GM23338 (cell line): ENCODE measurements around the gene ZFP62. TPM values are rescaled to one million over a fixed set of nuclear protein-coding genes. Genes with fewer than 3 reads are reported as not detected.

ENCODE experiments used
- ATAC-seq: fragments of 200-7000 bp; cut with Tn5 transposase; 3 replicates; pipeline ENCODE4 v1.9.1; 2020
- DNase-seq: peaks from one replicate; pipeline ENCODE4 v3.0.0-alpha.2; 2015; ENCODE audit warnings: low spot score
- H2AFZ ChIP-seq: fragments of 200-600 bp; sonication (generic); 2 replicates; pipeline ENCODE4 v1.8.0; 2016; ENCODE audit warnings: antibody characterized with exemption, mild to moderate bottlenecking, moderate library complexity
- H3F3A ChIP-seq: fragments of 200-600 bp; sonication (generic); replicated peaks from 2 replicates; pipeline ENCODE4 v1.8.0; 2017; ENCODE audit warnings: antibody characterized with exemption, mixed run types, low read depth
- H3K27ac ChIP-seq: fragments of 200-600 bp; sonication (generic); 2 replicates; pipeline ENCODE4 v1.6.1; 2016; ENCODE audit warnings: low read depth
- H3K27me3 ChIP-seq: fragments of 200-600 bp; sonication (generic); 2 replicates; pipeline ENCODE4 v1.8.0; 2016; ENCODE audit warnings: mild to moderate bottlenecking, mixed run types, moderate library complexity; ENCODE audit not compliant: insufficient read depth
- H3K36me3 ChIP-seq: fragments of 200-600 bp; sonication (generic); 2 replicates; pipeline ENCODE4 v1.8.0; 2016; ENCODE audit warnings: mild to moderate bottlenecking; ENCODE audit not compliant: insufficient read depth
- H3K4me1 ChIP-seq: fragments of 200-600 bp; sonication (generic); 2 replicates; pipeline ENCODE4 v1.8.0; 2016; ENCODE audit warnings: mild to moderate bottlenecking, moderate library complexity; ENCODE audit not compliant: insufficient read depth
- H3K4me2 ChIP-seq: fragments of 200-600 bp; sonication (generic); 2 replicates; pipeline ENCODE4 v1.7.1; 2017; ENCODE audit warnings: mixed run types
- H3K4me3 ChIP-seq: fragments of 200-600 bp; sonication (generic); 2 replicates; pipeline ENCODE4 v1.6.1; 2016; ENCODE audit warnings: mixed run types
- H3K79me2 ChIP-seq: fragments of 200-600 bp; sonication (generic); replicated peaks from 2 replicates; pipeline ENCODE4 v1.8.0; 2017; ENCODE audit warnings: mild to moderate bottlenecking; ENCODE audit not compliant: insufficient read depth
- H3K9me2 ChIP-seq: fragments of 200-600 bp; sonication (generic); 2 replicates; pipeline ENCODE4 v1.8.0; 2017; ENCODE audit not compliant: insufficient read depth
- H4K20me1 ChIP-seq: fragments of 200-600 bp; sonication (generic); replicated peaks from 2 replicates; pipeline ENCODE4 v1.8.0; 2017; ENCODE audit warnings: mild to moderate bottlenecking; ENCODE audit not compliant: insufficient read depth
- H3K27ac Mint-ChIP-seq: 2 replicates; pipeline ENCODE4 v1.8.0; 2020; ENCODE audit warnings: inconsistent platforms, mild to moderate bottlenecking, moderate library complexity, mixed read lengths
- H3K27me3 Mint-ChIP-seq: 3 replicates; pipeline ENCODE4 v1.8.0; 2022; ENCODE audit warnings: low read depth, mild to moderate bottlenecking, moderate library complexity, mixed read lengths, inconsistent platforms; ENCODE audit not compliant: insufficient read depth, poor library complexity
- H3K36me3 Mint-ChIP-seq: 3 replicates; pipeline ENCODE4 v1.8.0; 2021; ENCODE audit warnings: low read depth, mild to moderate bottlenecking, inconsistent platforms, moderate library complexity, mixed read lengths
- H3K4me1 Mint-ChIP-seq: 3 replicates; pipeline ENCODE4 v1.8.0; 2020; ENCODE audit warnings: mild to moderate bottlenecking, inconsistent platforms, mixed read lengths
- H3K4me3 Mint-ChIP-seq: 3 replicates; pipeline ENCODE4 v1.8.0; 2021; ENCODE audit warnings: moderate library complexity, mild to moderate bottlenecking, inconsistent platforms, mixed read lengths
- H3K9me3 Mint-ChIP-seq: 3 replicates; pipeline ENCODE4 v1.8.0; 2020; ENCODE audit warnings: moderate library complexity, mild to moderate bottlenecking, inconsistent platforms, mixed read lengths
- EZH2 ChIP-seq: fragments of 200-600 bp; sonication (generic); IDR thresholded peaks from one replicate; pipeline ENCODE4 v1.8.0; 2017; ENCODE audit warnings: antibody characterized with exemption, mild to moderate bottlenecking, low read depth; ENCODE audit not compliant: unreplicated experiment
- JUNB ChIP-seq: IDR thresholded peaks from one replicate; pipeline ENCODE4 v1.6.1; 2016; ENCODE audit warnings: antibody characterized with exemption; ENCODE audit not compliant: unreplicated experiment
- POLR2AphosphoS5 ChIP-seq: IDR thresholded peaks from 2 replicates; pipeline ENCODE4 v1.6.1; 2016; ENCODE audit warnings: antibody characterized with exemption, low read depth
- ZNF114 ChIP-seq: fragments of 250-450 bp; sonication (Bioruptor Pico); IDR thresholded peaks from 2 replicates; pipeline ENCODE4 v1.5.0; 2020; ENCODE audit warnings: mild to moderate bottlenecking, moderate library complexity
- ZNF331 ChIP-seq: fragments of 250-450 bp; sonication (Bioruptor Pico); IDR thresholded peaks from 2 replicates; pipeline ENCODE4 v1.5.0; 2020; ENCODE audit warnings: low read depth, mild to moderate bottlenecking, moderate library complexity
- polyA plus RNA-seq: library from polyadenylated mRNA; unstranded; fragments of >200 nt; fragmentation: Nextera tagmentation; extraction: Ambion mirVana; gene quantifications from 2 replicates; pipeline ENCODE4 v1.2.1, GENCODE V29; 2016
- total RNA-seq: library from RNA; depleted of rRNA; stranded (reverse); fragments of >200 nt; shearing (Covaris generic); gene quantifications from 2 replicates; pipeline ENCODE4 v1.2.3, GENCODE V29; 2014
- TF ChIP-seq, protein P1 (sequence below), 2 experiments: fragments of 200-600 bp in 1 of 2; sonication (generic) in 1 of 2; conservative IDR thresholded peaks; 2 replicates each; pipeline versions ENCODE4 v1.5.1 to v1.6.1; 2016 to 2017; ENCODE audit warnings: antibody characterized with exemption in 2 of 2, low read depth in 2 of 2, mild to moderate bottlenecking in 2 of 2, moderate library complexity in 1 of 2
- TF ChIP-seq, protein P2 (sequence below): IDR thresholded peaks from 2 replicates; pipeline ENCODE4 v1.6.1; 2016; ENCODE audit warnings: antibody characterized with exemption

The ZFP62 gene
- total and polyA plus RNA-seq, 2 experiments from 2014 or later = 32.9 to 33.2 TPM

DNA sequence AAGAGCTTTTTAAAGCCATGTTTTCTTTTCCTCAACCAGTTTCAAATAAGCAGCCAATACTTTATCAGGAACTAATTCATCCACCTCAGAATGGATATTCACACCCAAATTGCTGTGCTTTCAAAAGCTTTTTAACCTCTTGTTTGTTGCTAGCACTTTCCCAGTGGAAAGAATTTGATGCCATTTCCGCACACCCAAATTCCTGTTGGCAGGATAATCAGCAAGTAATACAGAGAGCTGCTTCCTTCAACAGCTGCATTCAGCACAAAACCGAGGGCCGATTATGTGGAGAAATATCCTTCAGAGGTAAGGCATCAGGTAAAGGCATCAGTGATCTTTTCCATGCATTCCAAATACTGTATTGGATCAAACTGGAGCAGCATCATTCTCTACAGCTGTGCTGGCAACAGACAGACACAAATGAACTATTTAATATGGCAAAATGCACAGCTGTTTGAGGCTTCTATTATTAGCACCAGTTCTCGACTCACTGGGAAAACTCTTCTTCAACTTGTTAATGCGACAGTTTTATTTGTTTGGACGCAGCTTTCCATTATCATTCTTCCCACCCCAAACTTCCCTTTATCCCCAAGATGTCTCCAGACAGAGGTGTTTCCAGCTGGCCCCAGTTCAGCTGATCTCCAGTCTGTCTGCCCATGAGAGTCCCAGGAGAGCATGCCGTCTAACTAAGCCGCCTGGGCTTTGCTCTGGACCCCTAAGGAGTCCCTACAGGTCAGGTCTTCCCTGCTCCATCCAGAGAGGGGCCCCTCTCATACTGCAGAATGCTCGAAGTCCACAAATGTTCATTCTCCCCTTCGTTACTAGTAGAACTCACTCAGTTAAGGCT is 36.2 kb downstream of the ZFP62 start:
- 0 out of 2 replicates have a peak, but pooled peaks cover 4% of the 10 kb centered on the region for H3K36me3 ChIP-seq
- ATAC-seq = peak; percentile 39; the same call in 2 of the 3 replicates

DNA sequence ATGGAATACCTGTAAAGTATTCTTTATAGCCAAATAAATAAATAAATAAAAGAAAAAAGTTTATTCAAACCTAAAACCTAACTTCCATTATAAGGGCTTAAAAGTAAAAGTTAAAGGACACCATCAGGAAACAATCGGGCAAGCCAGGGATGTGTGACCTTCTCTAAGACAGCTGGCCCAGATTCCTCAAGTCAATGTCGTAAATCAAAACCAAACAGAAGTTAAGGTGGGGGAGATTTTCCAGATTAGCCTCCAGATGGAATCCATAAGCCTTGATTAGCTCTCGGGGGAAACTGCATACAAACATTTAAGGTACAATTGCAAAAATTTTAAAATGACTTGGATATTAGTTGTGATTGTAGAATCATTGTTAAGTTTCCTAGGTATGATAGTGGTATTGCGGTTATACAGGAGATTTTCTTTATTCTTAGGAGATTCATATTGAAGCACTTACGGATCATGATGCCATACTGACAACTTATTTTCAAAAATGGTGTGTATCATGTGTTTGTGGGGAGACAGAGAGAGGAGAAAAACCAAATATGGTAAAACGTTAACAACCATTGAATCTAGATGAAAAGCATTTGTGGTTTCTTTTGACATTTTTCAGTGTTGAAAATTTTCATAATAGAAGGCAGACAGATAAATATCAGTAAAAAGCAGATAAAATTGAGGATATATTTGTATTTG is 37.0 kb downstream of the ZFP62 start:
- H3K4me1 Mint-ChIP-seq = peaks cover 11% of the 10 kb centered on the region; the same call in 2 of the 3 replicates
- Histone ChIP-seq H4K20me1 (no peaks in the 10 kb centered on the region), H3K27me3 (peaks cover 13% of the 10 kb centered on the region; the same call in 1 of the 2 replicates), H3K36me3 (0 out of 2 replicates have a peak, but pooled peaks cover 4% of the 10 kb centered on the region), H3K27ac (no peak overlapping the region), H3K4me3 (no peak overlapping the region), H3F3A (no peaks in the 10 kb centered on the region), H3K4me2 (no peak overlapping the region), H3K4me1 (no peaks in the 10 kb centered on the region), H3K79me2 (no peaks in the 10 kb centered on the region), H2AFZ (no peak overlapping the region), H3K9me2 (no peaks in the 10 kb centered on the region)
- no peak for TF ChIP-seq JUNB
- peaks cover 14% of the 10 kb centered on the region for H3K27me3 Mint-ChIP-seq
- H3K36me3 Mint-ChIP-seq = peaks cover 13% of the 10 kb centered on the region
- H3K27ac Mint-ChIP-seq = no peak overlapping the region
- DNase-seq = no peak
- no peak for ATAC-seq
- no peak overlapping the region for H3K4me3 Mint-ChIP-seq
- peaks cover 15% of the 10 kb centered on the region for H3K9me3 Mint-ChIP-seq

More for the DNA sequence above, 36.2 kb downstream of the ZFP62 start:
- peaks cover 11% of the 10 kb centered on the region; the same call in 2 of the 3 replicates for H3K4me1 Mint-ChIP-seq
- Histone ChIP-seq H3K79me2 (no peaks in the 10 kb centered on the region), H3K4me1 (no peaks in the 10 kb centered on the region), H3F3A (no peaks in the 10 kb centered on the region), H3K4me2 (no peak overlapping the region), H2AFZ (no peak overlapping the region), H3K4me3 (no peak overlapping the region), H3K27me3 (peaks cover 20% of the 10 kb centered on the region), H4K20me1 (no peaks in the 10 kb centered on the region), H3K27ac (no peak overlapping the region), H3K9me2 (no peaks in the 10 kb centered on the region)
- peaks cover 23% of the 10 kb centered on the region for H3K9me3 Mint-ChIP-seq
- no peak for TF ChIP-seq ZNF114 (CRISPR knock-in tag)
- H3K27ac Mint-ChIP-seq = no peak overlapping the region
- DNase-seq = no peak
- H3K4me3 Mint-ChIP-seq = no peak overlapping the region
- peaks cover 20% of the 10 kb centered on the region for H3K36me3 Mint-ChIP-seq
- peaks cover 21% of the 10 kb centered on the region for H3K27me3 Mint-ChIP-seq

DNA sequence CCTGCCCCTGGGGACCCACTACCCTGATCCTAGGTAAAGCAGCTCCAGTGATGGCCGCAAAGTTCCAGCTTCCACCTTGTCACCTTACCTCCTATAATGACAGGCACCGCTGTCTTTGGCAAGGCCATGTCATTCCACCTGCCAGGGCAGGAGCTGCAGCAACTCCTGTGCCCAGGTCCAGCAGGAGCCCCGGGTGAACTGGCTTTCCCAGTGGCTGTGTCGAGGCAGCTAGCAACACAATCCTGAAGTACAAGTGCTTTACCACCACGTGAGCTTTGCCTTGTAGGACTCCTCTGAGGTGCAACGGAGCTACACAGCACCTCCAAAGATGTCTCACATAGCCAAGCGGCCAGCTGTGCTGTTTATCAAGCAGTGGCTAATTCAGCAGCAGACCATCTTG is 37.7 kb downstream of the ZFP62 start:
- Mint-ChIP-seq H3K9me3 (peaks cover 9% of the 10 kb centered on the region), H3K27ac (no peak overlapping the region), H3K4me1 (peaks cover 11% of the 10 kb centered on the region; the same call in 2 of the 3 replicates), H3K4me3 (no peak overlapping the region), H3K36me3 (peaks cover 7% of the 10 kb centered on the region; the same call in 2 of the 3 replicates), H3K27me3 (peaks cover 9% of the 10 kb centered on the region)
- ATAC-seq = no peak
- Histone ChIP-seq H3K4me3 (no peak overlapping the region), H3K79me2 (no peaks in the 10 kb centered on the region), H4K20me1 (no peaks in the 10 kb centered on the region), H3K4me1 (no peaks in the 10 kb centered on the region), H3K36me3 (0 out of 2 replicates have a peak, but pooled peaks cover 2% of the 10 kb centered on the region), H3K9me2 (no peaks in the 10 kb centered on the region), H2AFZ (no peak overlapping the region), H3F3A (peaks cover 3% of the 10 kb centered on the region; the same call in 1 of the 2 replicates), H3K4me2 (no peak overlapping the region), H3K27me3 (peaks cover 8% of the 10 kb centered on the region; the same call in 1 of the 2 replicates), H3K27ac (no peak overlapping the region)
- DNase-seq = no peak
- TF ChIP-seq, protein P1, sequence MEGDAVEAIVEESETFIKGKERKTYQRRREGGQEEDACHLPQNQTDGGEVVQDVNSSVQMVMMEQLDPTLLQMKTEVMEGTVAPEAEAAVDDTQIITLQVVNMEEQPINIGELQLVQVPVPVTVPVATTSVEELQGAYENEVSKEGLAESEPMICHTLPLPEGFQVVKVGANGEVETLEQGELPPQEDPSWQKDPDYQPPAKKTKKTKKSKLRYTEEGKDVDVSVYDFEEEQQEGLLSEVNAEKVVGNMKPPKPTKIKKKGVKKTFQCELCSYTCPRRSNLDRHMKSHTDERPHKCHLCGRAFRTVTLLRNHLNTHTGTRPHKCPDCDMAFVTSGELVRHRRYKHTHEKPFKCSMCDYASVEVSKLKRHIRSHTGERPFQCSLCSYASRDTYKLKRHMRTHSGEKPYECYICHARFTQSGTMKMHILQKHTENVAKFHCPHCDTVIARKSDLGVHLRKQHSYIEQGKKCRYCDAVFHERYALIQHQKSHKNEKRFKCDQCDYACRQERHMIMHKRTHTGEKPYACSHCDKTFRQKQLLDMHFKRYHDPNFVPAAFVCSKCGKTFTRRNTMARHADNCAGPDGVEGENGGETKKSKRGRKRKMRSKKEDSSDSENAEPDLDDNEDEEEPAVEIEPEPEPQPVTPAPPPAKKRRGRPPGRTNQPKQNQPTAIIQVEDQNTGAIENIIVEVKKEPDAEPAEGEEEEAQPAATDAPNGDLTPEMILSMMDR (conservative IDR thresholded peaks at IDR 0.05; ENCODE audit: low read depth in 2 of 2) = no peak
- TF ChIP-seq JUNB (no peak), EZH2 (no peak), ZNF114 (CRISPR knock-in tag) (no peak), POLR2AphosphoS5 (no peak), ZNF331 (CRISPR knock-in tag) (no peak)
- TF ChIP-seq, protein P2, sequence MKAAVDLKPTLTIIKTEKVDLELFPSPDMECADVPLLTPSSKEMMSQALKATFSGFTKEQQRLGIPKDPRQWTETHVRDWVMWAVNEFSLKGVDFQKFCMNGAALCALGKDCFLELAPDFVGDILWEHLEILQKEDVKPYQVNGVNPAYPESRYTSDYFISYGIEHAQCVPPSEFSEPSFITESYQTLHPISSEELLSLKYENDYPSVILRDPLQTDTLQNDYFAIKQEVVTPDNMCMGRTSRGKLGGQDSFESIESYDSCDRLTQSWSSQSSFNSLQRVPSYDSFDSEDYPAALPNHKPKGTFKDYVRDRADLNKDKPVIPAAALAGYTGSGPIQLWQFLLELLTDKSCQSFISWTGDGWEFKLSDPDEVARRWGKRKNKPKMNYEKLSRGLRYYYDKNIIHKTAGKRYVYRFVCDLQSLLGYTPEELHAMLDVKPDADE = no peak
